Psoas muscle (tissue), 8 donors: Measurements from ENCODE around the gene TTC17. TPM values are rescaled to one million over a fixed set of nuclear protein-coding genes. Genes with fewer than 3 reads are reported as not detected.
A peak's percentile ranks its signal among the peaks of the same experiment; 100 is the strongest.

Experiments
- ATAC-seq, 4 donors: fragments of 200-7000 bp; cut with Tn5 transposase; one replicate each; pipeline ENCODE4 v1.9.1; 2020; ENCODE audit warnings: moderate library complexity in 3 of 4, mild to moderate bottlenecking in 2 of 4
- DNase-seq, 2 donors: peaks; one replicate each; pipeline ENCODE4 v3.0.0-alpha.2; 2020
- H3K27ac ChIP-seq: fragments of 200-600 bp; one replicate; pipeline ENCODE4 v1.8.0; 2022
- H3K27me3 ChIP-seq, 3 donors: fragments of 200-600 bp in 1 of 3; one replicate each; pipeline versions ENCODE4 v1.6.1 to v1.8.0; 2013 to 2022; ENCODE audit warnings: low read length in 2 of 3, mild to moderate bottlenecking in 2 of 3, moderate library complexity in 1 of 3; ENCODE audit not compliant: insufficient read depth in 3 of 3
- H3K36me3 ChIP-seq, 2 donors: fragments of 200-600 bp in 1 of 2; one replicate each; pipeline versions ENCODE4 v1.6.1 to v1.8.0; 2013 to 2022; ENCODE audit warnings: low read depth in 1 of 2, mild to moderate bottlenecking in 1 of 2, moderate library complexity in 1 of 2; ENCODE audit not compliant: insufficient read depth in 1 of 2
- H3K4me1 ChIP-seq: fragments of 200-600 bp; one replicate; pipeline ENCODE4 v1.8.0; 2022
- H3K4me3 ChIP-seq: fragments of 200-600 bp; one replicate; pipeline ENCODE4 v1.8.0; 2022; ENCODE audit warnings: mild to moderate bottlenecking
- H3K9me3 ChIP-seq: fragments of 200-600 bp; one replicate; pipeline ENCODE4 v1.8.0; 2022
- CTCF ChIP-seq: fragments of 200-600 bp; IDR thresholded peaks from one replicate; pipeline ENCODE4 v1.8.0; 2022; ENCODE audit warnings: antibody characterized with exemption
- WGBS, 3 donors: extraction: QIAGEN DNeasy Blood & Tissue Kit; methylation state at CpG; one replicate each; pipeline versions ENCODE4 v1.1.6 to v1.1.7; 2013; 5-methylcytosine and 5-hydroxymethylcytosine counted together
- intact Hi-C, 2 donors: fragments of 100-400 bp; cut with DNase I; formaldehyde crosslinking; loops; one replicate each; pipeline versions ENCODE4 v1.11.0 to v1.14.2; 2022
- long read RNA-seq, 2 donors: library from polyadenylated mRNA; unstranded; transcript quantifications; one replicate each; pipeline ENCODE4 v2.0.0, GENCODE V29; 2021
- polyA plus RNA-seq, 3 donors: library from polyadenylated mRNA; stranded (reverse); fragments of 200-250 nt; gene quantifications; one replicate each; pipeline ENCODE4 v1.2.3, GENCODE V29; 2013
- total RNA-seq, 4 donors: library from RNA; stranded (reverse); fragmentation: NEBNext Ultra II Directional in 2 of 4; extraction: Animal tissue kit (Norgen Biotek cat#: 25700) in 2 of 4; gene quantifications; one replicate each; pipeline versions ENCODE4 v1.2.1 to v1.2.4, GENCODE V29; 2021 to 2023
- donor health status: healthy with polysubstance abuse.
- donor health status: DM: no; HTN: no; CAD: no; lungs with moderate emphysema.
- donor health status: Bipolar disorder and iron deficiency.
- donor health status: healthy.
- donor health status: DM: yes; HTN: yes; CAD: no.
- donor health status: DM: no; HTN: no; CAD: no.
- donor health status: DM: no; HTN: no; CAD: no.
- donor health status: DM: yes; HTN: yes; CAD: no.

TTC17 gene
- total RNA-seq = 10 to 100 TPM; 25.6 to 33.3 (median 29.6) TPM
- 10 to 100 TPM; 17.9 to 31.8 (median 26.4) TPM for polyA plus RNA-seq
- long read RNA-seq, donor 1, full-length matches to known transcripts = 14 of 58 reads
- long read RNA-seq, donor 1, partial matches to known transcripts = 12 of 58 reads
- long read RNA-seq, donor 1, other reads (novel, unspliced or antisense) = 32 of 58 reads
- long read RNA-seq, donor 2, full-length matches to known transcripts = 28 of 135 reads
- long read RNA-seq, donor 2, partial matches to known transcripts = 41 of 135 reads
- long read RNA-seq, donor 2, other reads (novel, unspliced or antisense) = 66 of 135 reads

GRCh38 chr11:43358801-43359421 is at the start of gene TTC17:
Gene TTC17 (plus strand): TSS chr11:43358920. CDS start chr11:43358955, 35 bp downstream.
- peak; percentile 94 to 98 for DNase-seq

DNA sequence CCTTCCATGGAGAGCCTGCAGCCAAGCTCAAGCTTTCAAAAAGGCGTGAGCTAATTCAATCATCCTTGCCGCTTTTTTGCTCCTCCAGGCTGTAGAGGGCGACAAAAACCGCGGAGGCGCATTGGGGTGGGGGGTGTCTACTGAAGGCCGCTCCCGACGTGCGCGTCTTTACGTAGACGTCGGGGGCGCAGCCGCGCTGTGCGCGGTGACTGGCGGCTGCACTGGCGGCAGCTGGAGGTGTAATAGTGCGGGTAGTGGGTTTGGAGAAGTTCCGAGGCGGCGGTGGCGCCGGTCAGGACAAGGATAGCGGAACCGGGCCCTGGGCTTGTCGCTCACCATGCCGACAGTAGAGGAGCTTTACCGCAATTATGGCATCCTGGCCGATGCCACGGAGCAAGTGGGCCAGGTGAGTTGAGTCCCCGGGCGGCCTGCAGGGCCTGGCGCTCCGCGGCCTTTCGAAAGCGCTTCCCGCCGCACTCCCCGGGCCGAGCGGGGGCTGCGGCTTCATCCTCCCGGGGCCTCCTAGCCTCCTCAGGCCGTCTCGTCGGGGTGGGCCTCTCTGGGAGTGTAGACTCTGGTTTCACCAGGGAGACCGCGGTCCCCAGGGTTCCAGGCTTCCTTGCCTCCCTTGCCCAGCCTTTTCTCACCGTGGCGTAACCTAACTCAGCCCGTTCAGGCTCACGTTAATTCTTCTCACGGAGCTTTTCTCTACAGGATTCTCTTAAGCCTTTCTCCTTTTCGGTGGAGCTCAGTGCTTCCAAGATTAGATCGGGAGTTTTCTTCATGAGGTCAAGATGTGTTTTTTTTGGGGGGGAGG is 46.7 kb upstream of the TTC17 start, which contains the start of gene API5:
Gene API5, plus strand, starts transcription at position 206 of the 817 bp plus-strand sequence. Its CDS starts 132 bp downstream, at position 338.
- Histone ChIP-seq H3K4me1 (peaks cover 22% of the 10 kb centered on the region), H3K27me3 (no peaks in the 10 kb centered on the region), H3K4me3 (peak within 1 kb of the TSS; percentile 85), H3K9me3 (no peaks in the 10 kb centered on the region), H3K27ac (peak within 1 kb of the TSS; percentile 80), H3K36me3 (no peaks in the 10 kb centered on the region)
- intact Hi-C loops = no loop called here
- peak; percentile 99 to 100 (median 100) for ATAC-seq
- peak; percentile 58 for TF ChIP-seq CTCF
- 0% methylated on average over 57 to 60 of the region's 60 CpGs for WGBS, 3 donors
- DNase-seq = peak; percentile 92 to 95

More at GRCh38 chr11:43358801-43359421, at the start of gene TTC17:
- no peak for TF ChIP-seq CTCF
- no peaks in the 10 kb centered on the region for H3K36me3 ChIP-seq
- peak within 1 kb of the TSS; percentile 97 for H3K27ac ChIP-seq
- H3K4me3 ChIP-seq = peak within 1 kb of the TSS; percentile 98
- WGBS, 3 donors = 0 to 1% (median 0%) methylated on average over 48 to 58 of the region's 58 CpGs
- peak; percentile 99 to 100 (median 99) for ATAC-seq
- intact Hi-C loops = no loop called here
- H3K27me3 ChIP-seq = no peaks in the 10 kb centered on the region
- no peaks in the 10 kb centered on the region for H3K9me3 ChIP-seq
- H3K4me1 ChIP-seq = peaks cover 28% of the 10 kb centered on the region

DNA sequence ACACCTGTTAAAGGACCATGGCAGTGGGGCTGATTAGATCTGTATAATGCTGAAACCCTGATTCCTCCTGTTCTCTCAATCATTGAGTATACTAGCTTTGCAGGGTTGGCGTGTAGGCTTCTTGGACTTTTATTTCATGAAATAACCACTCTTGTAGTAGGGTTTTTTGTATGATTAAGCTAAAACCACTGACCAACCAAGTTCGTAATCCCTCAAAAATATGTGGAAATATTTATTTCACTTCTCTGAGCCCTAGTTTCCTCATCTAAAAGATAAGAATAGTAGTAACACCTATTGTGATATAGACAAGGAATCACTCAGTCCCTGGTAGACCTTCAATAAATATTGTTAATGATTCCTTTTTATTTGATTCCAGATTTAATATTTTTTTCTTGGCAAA is 42.8 kb upstream of the TTC17 start:
- Histone ChIP-seq H3K4me3 (no peak overlapping the region), H3K36me3 (peaks cover 0 to 27% of the 10 kb centered on the region in 2 donors), H3K4me1 (peaks cover 22% of the 10 kb centered on the region), H3K27me3 (no peaks in the 10 kb centered on the region), H3K9me3 (no peaks in the 10 kb centered on the region), H3K27ac (no peak overlapping the region)
- no peak for DNase-seq
- ATAC-seq = no peak
- TF ChIP-seq CTCF = no peak
- 85 to 93% (median 88%) methylated on average over 2 of the region's 2 CpGs for WGBS, 3 donors
- intact Hi-C loops = no loop called here

DNA sequence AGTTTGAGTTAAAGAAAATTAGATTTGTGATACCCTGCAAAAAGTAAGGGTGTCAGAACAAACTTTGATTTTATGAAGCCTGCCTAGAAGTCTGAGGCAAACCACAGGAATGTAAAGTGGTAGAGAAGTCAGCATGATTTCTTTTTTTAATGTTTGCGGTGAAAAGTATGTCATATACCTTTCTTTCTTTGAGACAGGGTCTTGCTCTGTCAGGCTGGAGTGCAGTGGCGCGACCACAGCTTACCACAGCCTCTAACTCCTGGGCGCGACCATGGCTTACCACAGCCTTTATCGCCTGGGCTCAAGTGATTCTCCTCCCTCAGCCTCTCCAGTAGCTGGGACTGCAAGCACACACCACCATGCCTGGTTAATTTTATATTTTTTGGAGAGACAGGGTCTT is 42.3 kb upstream of the TTC17 start:
- Histone ChIP-seq H3K27ac (no peak overlapping the region), H3K36me3 (peaks cover 0 to 32% of the 10 kb centered on the region in 2 donors), H3K27me3 (no peaks in the 10 kb centered on the region), H3K9me3 (no peaks in the 10 kb centered on the region), H3K4me1 (peaks cover 22% of the 10 kb centered on the region), H3K4me3 (no peak overlapping the region)
- ATAC-seq = no peak
- intact Hi-C loops = no loop called here
- no peak for TF ChIP-seq CTCF
- no peak for DNase-seq
- WGBS, 3 donors = 90 to 97% (median 95%) methylated on average over 6 of the region's 6 CpGs
